Left colon (tissue), 2 donors: ENCODE results near the gene CCDC127. TPM values are rescaled to one million over a fixed set of nuclear protein-coding genes. Genes with fewer than 3 reads are reported as not detected.

Source experiments
- ATAC-seq: fragments of 200-7000 bp; cut with Tn5 transposase; one replicate; pipeline ENCODE4 v1.9.1; 2020; ENCODE audit warnings: mild to moderate bottlenecking, moderate library complexity
- DNase-seq, 2 donors: peaks; one replicate each; pipeline ENCODE4 v3.0.0-alpha.2; 2020
- intact Hi-C, 2 donors: fragments of 100-400 bp; cut with DNase I in 1 of 2; cut with micrococcal nuclease in 1 of 2; formaldehyde crosslinking; loops; one replicate each; pipeline versions ENCODE4 v1.11.2 to v1.14.0; 2022; cut with DNase I, micrococcal nuclease
- total RNA-seq, 2 donors: library from RNA; stranded (reverse); fragmentation: NEBNext Ultra II Directional; extraction: Animal tissue kit (Norgen Biotek cat#: 25700); gene quantifications; one replicate each; pipeline ENCODE4 v1.2.1, GENCODE V29; 2021
- donor health status: DM: no; HTN: no; CAD: no.
- donor health status: DM: yes; HTN: yes; CAD: no.

CCDC127 gene
- total RNA-seq, 2 donors from 2014 or later: 3.7 to 3.8 TPM

DNA sequence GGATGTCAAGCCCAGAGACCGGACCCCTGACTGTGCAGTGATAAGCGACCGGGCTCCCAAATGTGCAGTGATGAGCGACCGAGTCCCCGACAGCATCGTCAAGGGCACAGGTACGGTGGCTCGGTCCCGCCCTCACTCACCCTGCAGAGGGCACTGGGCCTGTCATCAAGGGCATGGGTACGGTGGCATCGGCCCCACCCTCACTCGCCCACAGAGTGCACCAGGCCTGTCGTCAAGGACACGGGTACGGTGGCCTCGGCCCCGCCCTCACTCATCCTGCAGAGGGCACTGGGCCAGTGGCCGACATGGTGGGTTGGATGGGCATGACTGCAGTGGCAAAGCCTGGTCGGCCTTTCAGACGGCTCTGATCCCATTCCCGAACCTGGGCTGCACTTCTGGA lies 36.4 kb downstream of the CCDC127 start:
- ATAC-seq: no peak
- DNase-seq: no peak
- intact Hi-C loops: no loop called here

GRCh38 chr5:181160-181559 lies 36.8 kb downstream of the CCDC127 start:
- DNase-seq: no peak
- ATAC-seq: no peak
- intact Hi-C loops: no loop called here

- ATAC-seq (no peak), DNase-seq (no peak)
- intact Hi-C loops: no loop called here
These were observed 37.6 kb downstream of the CCDC127 start for GRCh38 chr5:180286-180918.

DNA sequence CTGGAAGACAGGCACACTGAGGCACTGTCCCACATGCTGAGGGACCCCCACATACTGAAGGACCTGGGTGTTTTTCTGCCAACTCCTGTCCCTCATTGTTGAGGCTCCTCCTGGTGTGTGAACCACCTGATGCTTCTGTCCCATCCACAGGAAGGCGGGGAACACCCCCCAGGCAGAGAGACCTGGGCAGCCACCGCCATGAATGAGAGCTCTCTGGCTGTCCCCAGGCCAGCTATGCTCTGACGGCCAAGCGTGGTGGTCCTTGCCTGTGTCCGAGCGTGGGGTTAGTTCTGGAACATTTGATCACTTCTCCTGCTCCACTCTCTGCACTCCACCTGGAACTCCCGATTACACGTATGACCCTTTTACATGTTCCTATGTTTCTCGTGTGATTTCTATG lies 38.6 kb downstream of the CCDC127 start:
- no peak for DNase-seq
- ATAC-seq: no peak
- intact Hi-C loops: no loop called here

DNA sequence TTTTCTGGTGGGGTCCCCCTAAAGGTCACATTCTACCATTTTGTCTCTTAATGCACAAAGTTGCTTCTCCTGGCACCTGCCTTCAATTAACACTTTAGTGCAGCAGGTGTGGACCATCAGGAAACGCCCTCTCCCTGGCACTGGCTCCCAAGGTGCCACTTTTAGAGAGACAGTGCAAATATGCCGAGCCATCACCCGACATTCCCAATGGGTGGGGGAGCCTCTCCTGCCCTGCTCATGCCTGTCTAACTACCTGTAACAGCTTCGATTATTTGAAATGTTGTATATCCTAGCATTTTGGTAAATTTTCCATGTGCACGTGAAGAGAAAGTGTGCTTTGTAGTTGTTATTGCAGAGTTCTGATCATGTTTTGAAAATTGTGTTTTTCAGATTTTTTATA lies 39.8 kb downstream of the CCDC127 start:
- intact Hi-C loops: no loop called here
- DNase-seq: no peak
- no peak for ATAC-seq

DNA sequence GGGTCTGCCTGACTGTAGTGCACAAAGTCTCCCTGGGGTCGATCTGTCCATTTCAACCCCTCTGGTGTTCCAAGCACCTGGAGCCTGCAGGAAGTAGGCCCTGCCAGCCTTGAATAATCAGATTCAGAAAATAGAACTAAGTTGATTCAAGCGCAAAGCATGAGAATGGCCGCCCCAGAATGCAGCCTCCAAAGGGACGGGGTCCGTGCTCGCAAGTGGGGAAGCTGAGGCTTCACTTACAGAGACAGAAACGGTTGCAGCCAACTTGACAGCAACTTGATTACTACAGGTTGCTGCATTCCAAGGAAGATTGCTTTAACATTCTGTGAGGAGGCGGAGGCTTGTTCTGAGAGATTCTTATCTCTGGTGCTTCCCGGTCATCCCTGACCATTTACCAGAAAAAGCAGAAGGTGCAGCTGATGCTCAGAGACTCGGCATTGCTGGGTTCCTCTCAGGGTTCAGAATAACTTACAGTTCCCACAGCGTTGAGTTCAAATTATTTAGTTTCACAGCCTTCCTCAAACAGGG lies 41.6 kb downstream of the CCDC127 start:
- intact Hi-C loops: no loop called here
- no peak for DNase-seq
- ATAC-seq: no peak

DNA sequence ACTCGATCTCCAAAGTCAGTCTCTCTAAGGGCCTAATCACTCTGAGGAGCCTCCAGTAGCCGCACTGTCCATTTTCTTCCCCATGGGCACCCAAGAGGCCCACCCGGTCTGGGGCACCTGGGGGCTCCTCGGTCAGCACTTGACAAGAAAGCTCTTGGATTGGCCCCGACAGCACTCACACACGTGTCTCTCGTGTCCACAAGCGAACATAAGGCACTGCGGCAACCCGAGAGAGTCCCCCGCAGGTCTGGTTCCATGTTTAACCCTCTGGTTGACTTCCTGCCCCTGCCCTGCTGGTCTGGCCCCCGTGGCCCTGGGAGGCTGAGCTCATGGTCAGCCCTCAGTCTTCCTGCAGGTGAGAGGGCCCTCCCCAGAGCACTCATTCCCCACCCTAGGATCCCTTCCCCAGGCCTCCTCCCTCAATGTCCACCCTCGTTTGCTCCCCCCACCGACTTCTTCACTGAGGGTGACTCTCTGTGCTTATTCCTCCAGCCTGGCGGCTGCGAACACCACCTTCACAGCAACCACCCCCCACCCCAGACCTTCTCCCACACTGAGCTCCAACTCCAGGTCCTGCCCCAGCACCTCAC lies 43.0 kb downstream of the CCDC127 start:
- DNase-seq: no peak
- intact Hi-C loops: no loop called here
- no peak for ATAC-seq

DNA sequence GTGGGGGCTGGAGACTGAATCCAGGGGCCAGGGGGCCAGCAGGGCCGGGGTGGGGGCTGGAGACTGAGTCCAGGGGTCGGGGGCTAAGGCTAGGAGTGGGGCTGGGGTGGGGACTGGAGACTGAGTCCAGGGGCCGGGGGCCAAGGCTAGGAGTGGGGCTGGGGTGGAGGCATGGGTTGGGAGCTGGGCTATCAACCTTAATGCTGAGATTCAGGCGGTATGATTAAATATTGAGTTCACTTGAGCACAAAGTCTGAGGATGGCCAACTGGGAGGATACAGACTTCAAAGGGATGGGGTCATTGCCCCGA lies 43.7 kb downstream of the CCDC127 start:
- DNase-seq (no peak), ATAC-seq (no peak)
- intact Hi-C loops: no loop called here

DNA sequence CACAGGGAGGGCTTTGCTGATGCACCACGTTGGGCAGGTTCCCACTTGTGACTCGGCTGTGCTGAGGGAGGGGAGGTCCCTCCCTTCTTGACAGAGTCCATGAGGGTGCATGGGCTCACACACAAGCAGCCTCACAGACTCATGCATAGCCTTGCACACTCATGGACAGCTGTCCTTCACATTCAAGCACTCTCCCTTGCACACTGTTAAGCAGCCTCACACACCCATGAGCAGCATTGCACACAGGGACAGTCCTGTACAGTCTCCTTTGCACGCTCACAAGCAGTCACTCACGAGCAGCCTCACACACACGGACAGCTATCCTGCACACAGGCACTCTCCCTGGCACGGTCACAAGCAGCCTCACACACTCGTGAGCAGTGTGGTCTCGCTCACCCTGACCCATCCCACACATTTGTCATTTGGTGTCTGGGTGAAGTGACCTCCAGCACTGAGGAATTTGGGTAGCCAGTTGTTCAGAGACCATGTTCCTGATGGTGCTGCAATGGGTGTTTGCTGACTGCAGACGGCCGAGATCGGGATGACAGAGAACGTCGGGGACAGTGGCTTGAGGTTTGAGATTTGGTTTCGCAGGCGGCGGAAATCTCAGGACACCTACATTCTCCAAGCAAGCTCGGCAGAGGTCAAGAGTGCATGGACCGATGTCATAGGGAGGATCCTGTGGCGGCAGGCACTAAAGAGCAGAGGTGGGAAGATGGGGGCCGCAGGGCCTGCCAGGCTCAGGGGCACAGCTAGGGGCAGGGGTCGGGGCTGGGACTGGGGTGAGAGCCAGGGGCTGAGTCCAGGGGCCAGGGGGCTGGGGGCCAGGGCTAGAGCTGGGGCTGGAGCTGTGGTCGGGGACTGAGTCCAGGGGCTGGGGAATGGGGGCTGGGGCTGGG lies 44.3 kb downstream of the CCDC127 start:
- ATAC-seq (no peak), DNase-seq (no peak)
- intact Hi-C loops: no loop called here

DNA sequence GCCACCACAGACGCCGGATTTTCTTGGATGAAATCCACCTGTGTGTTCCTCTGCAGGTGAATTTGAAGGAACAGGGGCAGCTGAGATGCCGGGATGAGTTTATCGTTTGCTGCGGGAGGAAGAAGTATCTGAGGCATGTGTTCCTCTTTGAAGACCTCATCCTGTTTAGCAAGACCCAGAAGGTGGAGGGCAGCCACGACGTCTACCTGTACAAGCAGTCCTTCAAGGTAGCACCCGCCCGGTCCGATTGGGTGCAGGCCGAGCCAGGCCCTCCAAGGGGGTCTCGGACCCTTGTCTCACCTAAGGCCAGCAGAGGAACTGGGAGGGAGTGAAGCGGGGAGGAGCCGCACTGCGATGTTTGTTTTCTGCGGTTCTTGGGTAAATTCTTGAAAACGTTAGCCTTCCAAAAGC lies 45.1 kb downstream of the CCDC127 start:
- intact Hi-C loops: no loop called here
- DNase-seq (peak in 1 of 2 donors; percentile 6), ATAC-seq (no peak)

DNA sequence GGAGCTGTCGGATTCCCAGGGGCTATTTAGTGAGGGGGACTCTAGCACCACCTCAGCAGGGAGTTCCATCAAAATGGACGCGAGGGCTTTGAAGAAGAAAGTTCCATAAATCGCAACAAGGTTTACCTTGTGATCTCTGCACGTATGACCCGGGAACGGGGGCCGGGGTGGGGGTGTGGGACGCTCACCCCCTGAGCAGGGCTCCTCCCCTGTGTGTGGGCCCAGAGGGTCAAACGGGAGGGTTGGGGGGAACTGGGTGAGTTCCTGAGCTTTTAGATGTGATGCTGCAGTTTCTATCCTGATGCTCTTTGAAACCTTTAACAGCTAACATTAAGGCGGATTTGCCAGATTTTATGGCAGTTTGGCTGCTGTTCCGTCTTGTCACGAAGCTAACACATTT lies 45.5 kb downstream of the CCDC127 start:
- intact Hi-C loops: no loop called here
- DNase-seq: peak in 1 of 2 donors; percentile 13
- no peak for ATAC-seq

GRCh38 chr5:171801-172331 lies 46.1 kb downstream of the CCDC127 start:
- ATAC-seq: no peak
- peak in 1 of 2 donors; percentile 5 for DNase-seq
- intact Hi-C loops: no loop called here

DNA sequence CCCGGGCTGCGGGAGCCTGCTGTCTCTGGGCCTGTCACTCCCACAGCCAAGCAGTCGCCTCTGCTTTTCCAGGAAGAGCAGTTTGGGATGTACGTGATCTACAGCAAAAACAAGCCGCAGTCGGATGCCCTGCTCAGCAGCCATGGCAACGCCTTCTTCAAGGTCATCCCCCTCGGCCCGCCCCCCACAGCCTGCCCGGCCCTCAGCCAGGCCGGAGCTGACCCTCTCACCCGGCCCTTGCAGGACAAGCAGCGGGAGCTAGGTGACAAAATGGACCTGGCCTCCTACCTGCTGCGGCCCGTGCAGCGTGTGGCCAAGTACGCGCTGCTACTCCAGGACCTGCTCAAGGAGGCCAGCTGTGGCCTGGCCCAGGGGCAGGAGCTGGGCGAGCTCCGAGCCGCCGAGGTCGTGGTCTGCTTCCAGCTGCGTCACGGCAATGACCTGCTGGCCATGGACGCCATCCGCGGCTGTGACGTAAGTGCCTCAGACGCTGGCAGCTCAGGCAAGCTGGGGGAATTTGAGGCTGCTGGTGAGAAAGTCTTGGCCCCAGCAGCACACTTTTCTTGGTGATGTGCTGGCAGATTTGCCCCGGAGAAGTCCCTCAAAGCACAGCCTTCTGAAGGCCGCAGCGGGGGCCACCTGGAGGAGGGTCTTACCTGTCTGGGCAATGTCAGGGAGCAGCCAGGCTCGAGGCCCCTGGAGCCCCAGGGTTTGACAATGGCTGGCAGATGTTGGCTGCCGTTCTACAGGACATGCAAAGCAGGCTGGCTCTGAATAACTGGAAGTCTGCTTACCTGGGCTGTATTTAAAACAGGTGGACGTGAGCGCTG lies 46.8 kb downstream of the CCDC127 start:
- DNase-seq (peak in 1 of 2 donors; percentile 14), ATAC-seq (no peak)
- intact Hi-C loops: no loop called here

DNA sequence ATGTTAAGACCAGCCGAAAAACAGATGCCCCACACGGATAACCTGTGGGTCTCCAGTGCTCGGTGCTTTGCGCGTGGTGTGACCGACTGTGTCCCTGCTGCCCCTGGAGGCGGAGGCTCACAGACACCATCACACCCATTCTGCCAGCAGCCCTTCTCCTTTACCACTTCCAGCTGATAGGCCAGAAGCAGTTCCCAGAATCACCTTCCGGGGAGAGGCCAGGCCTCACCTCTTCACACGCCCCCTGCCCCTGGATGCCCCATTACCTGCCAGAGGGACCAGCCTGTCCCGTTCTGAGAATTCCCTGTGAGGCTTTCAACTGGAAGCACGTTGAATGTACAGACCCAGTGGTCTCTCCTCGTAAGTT lies 48.2 kb downstream of the CCDC127 start:
- intact Hi-C loops: no loop called here
- no peak for DNase-seq
- no peak for ATAC-seq

DNA sequence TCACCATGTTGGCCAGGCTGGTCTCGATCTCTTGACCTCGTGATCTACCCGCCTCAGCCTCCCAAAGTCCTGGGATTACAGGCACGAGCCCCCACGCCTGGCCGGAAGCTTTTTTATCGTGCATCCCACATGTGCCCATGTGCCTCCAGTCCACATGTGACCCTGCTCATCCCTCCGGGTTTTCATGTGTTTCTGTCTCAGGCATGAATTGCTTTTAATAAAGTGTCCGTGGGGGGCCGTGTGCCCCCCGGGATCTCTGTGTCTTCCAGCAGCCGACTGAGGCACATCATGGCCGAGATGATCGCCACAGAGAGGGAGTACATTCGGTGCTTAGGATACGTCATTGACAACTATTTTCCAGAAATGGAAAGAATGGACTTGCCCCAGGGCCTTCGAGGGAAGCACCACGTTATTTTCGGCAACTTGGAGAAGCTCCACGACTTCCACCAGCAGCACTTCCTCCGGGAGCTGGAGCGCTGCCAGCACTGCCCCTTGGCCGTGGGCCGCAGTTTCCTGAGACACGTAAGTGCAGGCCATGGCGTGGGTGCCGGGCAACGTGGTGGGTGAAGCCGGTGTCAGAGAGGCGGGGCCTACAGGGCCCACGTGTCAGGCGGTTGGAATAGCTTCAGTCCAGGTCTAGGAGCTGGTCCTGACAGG lies 48.8 kb downstream of the CCDC127 start:
- intact Hi-C loops: no loop called here
- DNase-seq (peak in 1 of 2 donors; percentile 20), ATAC-seq (no peak)

DNA sequence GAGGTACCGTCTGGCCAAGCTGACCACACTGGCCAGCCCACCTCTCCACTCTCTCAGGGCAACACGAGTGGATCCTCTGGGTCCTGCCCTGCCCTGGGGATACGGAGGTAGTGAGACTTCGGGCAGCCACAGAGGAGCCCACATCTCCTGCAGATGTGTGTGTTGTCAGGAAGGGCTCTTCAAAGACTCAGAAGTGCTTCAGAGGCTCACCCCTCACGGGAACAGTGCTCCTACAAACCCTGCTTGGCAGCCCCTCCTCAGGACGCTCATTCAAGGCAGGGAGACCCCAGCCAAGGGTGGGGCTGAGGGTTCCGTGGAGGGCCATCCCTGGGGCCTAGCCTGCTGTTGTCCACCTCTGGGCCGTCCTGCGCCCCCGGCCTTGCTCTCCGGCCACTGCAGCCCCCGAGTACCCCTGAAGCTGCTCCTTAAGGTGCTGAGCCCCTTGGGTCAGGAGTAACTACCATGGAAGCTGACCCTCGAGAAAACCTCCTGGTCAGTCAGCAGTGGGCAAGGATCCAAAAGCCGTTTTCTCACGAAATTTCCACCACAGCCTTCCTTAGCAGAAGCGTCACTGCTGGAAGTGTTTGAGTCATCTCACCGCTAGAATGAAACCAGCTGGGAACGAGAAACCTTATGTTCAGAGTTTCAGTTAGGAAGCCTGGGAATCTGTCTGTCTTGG lies 49.8 kb downstream of the CCDC127 start:
- ATAC-seq (no peak), DNase-seq (peak in 1 of 2 donors; percentile 9)
- intact Hi-C loops: no loop called here

DNA sequence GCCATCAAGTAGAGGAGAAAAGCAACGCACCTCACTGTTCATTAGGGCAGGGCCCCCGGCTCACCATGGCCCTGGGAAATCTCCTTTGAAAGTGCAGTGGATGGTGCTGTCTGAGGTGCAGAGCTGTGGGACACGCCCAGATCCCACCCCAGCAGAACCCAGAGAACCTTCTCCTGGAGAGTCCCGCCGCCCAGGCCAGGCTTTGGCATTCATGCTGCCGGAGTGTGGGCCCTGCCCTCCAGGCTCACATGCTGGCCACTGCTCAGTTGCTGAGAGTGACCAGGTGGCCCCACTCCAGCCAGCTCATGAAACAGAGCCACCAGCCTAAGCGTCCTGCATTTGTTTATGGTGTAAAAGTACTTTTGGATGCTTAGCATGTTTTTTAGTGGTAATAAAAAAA lies 50.4 kb downstream of the CCDC127 start:
- DNase-seq: peak in 1 of 2 donors; percentile 13
- intact Hi-C loops: no loop called here
- ATAC-seq: no peak
